GM12801 (cell line): ENCODE results near the gene KAT6B.

Experiments used
- CTCF ChIP-seq: IDR thresholded peaks from one replicate; pipeline ENCODE4 v1.5.1; 2011; ENCODE audit warnings: control low read depth; ENCODE audit not compliant: insufficient read length; ENCODE audit errors: extremely low read depth

The KAT6B gene

GRCh38 chr10:75071756-75072155, 245.4 kb downstream of the KAT6B start:
- TF ChIP-seq CTCF: no peak

DNA sequence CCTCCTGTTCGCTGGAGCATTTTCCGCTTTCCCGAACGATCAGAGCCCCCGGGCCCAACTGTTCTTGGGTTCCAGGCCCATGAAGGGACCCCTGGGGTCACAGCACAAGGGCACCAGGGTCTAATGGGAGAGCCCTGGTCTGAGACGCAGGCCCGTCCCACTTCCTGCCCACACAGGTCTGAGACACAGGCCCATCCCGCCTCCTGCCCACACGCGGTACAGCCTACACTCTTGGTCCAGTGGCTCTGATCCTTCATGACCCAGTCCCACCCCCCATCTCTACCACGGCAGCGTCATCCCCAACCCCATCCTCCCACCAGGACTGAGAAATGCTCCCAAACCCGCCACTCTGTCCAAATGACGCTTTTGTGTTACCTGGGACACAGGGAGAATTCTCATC, 246.3 kb downstream of the KAT6B start:
- no peak for TF ChIP-seq CTCF

GRCh38 chr10:75073442-75073841, 247.0 kb downstream of the KAT6B start:
- TF ChIP-seq CTCF: no peak

- TF ChIP-seq CTCF: no peak
These were observed 248.5 kb downstream of the KAT6B start for GRCh38 chr10:75074711-75075445.

DNA sequence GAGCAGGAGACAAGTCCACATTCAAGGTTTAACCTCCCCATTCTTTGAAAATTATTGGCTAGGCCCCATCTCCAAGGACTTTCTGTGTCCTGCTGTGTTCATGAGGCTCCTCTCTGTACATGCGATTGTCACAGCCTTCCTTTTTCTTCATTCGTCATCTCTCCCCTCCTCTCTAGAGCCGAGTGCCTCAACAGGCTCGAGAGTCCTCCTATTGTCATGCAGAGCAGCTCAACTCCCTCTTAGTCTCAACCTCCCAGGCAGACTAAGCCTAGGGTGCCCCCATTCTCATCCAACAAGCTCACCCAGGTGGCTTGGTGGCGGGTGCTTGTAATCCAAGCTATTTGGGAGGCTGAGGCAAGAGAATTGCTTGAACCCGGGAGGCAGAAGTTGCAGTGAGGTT, 249.9 kb downstream of the KAT6B start:
- no peak for TF ChIP-seq CTCF

DNA sequence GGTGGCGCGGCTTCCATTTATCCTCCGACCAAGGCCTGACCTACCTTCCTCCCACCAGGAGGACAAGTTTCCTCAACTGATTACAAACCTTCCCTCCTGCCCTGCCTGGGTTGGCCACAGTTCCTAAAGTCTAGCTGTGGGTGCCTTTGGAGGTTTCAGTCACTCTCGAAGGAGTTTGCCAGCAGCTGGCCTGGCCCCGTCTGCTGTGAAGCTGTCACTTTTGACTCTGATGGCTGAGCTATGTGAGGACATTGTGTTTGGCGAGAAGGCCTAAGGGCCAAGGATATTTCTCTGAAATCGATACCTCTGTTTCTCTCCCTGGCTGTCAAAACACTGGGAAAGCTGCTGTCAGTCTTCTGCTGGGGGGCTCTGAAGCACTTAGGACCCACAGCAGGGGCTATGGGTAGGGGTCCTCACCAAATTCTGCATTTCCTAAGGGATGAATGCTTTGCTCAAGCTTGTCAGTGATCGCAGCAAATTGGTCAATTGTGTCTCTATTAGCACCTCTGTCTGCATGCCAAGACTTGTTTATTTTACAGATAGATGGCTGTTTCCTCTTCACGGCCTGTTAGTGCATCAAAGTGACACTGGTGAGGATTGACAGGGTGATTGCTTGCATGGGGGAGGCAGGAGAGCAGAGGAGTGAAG, 253.2 kb downstream of the KAT6B start:
- no peak for TF ChIP-seq CTCF

GRCh38 chr10:75080554-75080953, 254.2 kb downstream of the KAT6B start:
- no peak for TF ChIP-seq CTCF
